Smooth muscle cell (in vitro differentiated cells): ENCODE measurements around the gene FAM81B. TPM values are rescaled to one million over a fixed set of nuclear protein-coding genes. Genes with fewer than 3 reads are reported as not detected.

Experiments used
- DNase-seq: peaks from one replicate; lab custom pipeline; 2025; ENCODE audit not compliant: unreplicated experiment; lab: John Stamatoyannopoulos, UW
- H2AFZ ChIP-seq: fragments of 200-600 bp; sonication (generic); 2 replicates; pipeline ENCODE4 v1.6.0; 2016; ENCODE audit warnings: antibody characterized with exemption, low read depth, mild to moderate bottlenecking
- H3F3A ChIP-seq: fragments of 200-600 bp; sonication (generic); 2 replicates; pipeline ENCODE4 v1.6.0; 2017; ENCODE audit warnings: antibody characterized with exemption, low read depth
- H3K27ac ChIP-seq: fragments of 200-600 bp; sonication (generic); 2 replicates; pipeline ENCODE4 v1.5.1; 2016; ENCODE audit warnings: low read depth, mild to moderate bottlenecking
- H3K27me3 ChIP-seq: fragments of 200-600 bp; sonication (generic); 2 replicates; pipeline ENCODE4 v1.6.1; 2016; ENCODE audit warnings: low read depth, mild to moderate bottlenecking
- H3K36me3 ChIP-seq: fragments of 200-600 bp; sonication (generic); 2 replicates; pipeline ENCODE4 v1.5.1; 2016; ENCODE audit warnings: low read depth
- H3K4me1 ChIP-seq: fragments of 200-600 bp; sonication (generic); 2 replicates; pipeline ENCODE4 v1.5.1; 2016; ENCODE audit warnings: low read depth
- H3K4me2 ChIP-seq: fragments of 200-600 bp; sonication (generic); 2 replicates; pipeline ENCODE4 v1.6.0; 2016; ENCODE audit warnings: mild to moderate bottlenecking
- H3K4me3 ChIP-seq: fragments of 200-600 bp; sonication (generic); 2 replicates; pipeline ENCODE4 v1.5.1; 2016; ENCODE audit warnings: mild to moderate bottlenecking
- H3K79me2 ChIP-seq: fragments of 200-600 bp; sonication (generic); 2 replicates; pipeline ENCODE4 v1.6.0; 2016; ENCODE audit warnings: low read depth, mild to moderate bottlenecking
- H3K9ac ChIP-seq: fragments of 200-600 bp; sonication (generic); 2 replicates; pipeline ENCODE4 v1.6.0; 2016; ENCODE audit warnings: low read depth
- H3K9me3 ChIP-seq: fragments of 200-600 bp; sonication (generic); replicated peaks from 2 replicates; pipeline ENCODE4 v1.5.1; 2016; ENCODE audit warnings: low read depth
- H4K20me1 ChIP-seq: fragments of 200-600 bp; sonication (generic); 2 replicates; pipeline ENCODE4 v1.6.0; 2016; ENCODE audit warnings: low read depth
- WGBS: methylation state at CpG from one replicate; pipeline ENCODE4 v1.1.7; 2016; ENCODE audit warnings: low lambda C conversion rate; 5-methylcytosine and 5-hydroxymethylcytosine counted together
- polyA plus RNA-seq: library from polyadenylated mRNA; unstranded; fragments of >200 nt; fragmentation: Nextera tagmentation; extraction: Ambion mirVana; gene quantifications from 2 replicates; pipeline ENCODE4 v1.2.1, GENCODE V29; 2016
- total RNA-seq: library from RNA; depleted of rRNA; stranded (reverse); fragments of >200 nt; gene quantifications from 2 replicates; pipeline ENCODE4 v1.2.3, GENCODE V29; 2014
- TF ChIP-seq, protein P1 (sequence below): fragments of 200-600 bp; sonication (generic); IDR thresholded peaks from 2 replicates; pipeline ENCODE4 v1.5.1; 2017; ENCODE audit warnings: borderline replicate concordance, mild to moderate bottlenecking, antibody characterized with exemption; ENCODE audit not compliant: insufficient read depth, poor library complexity, severe bottlenecking

FAM81B gene
- total and polyA plus RNA-seq, 2 experiments from 2014 or later = not detected

DNA sequence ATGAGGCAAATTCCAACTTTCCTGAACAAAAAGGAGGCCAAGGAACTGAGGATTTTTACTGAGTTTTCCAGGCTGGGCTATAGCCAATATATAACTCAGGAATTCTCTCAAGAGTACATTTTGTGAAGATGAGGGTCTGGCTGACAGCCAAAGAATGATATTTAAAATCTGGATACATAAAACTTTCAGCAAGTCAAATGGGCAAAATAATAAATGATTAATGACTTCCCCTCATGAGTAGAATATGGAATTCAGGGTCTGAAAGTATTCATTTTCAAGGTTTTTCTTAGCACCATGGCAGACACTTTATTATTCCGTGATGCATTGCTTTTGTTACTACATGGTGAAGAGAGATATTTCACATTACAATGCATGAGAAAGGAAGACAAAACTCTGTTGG, 7.8 kb downstream of the FAM81B start:
- Histone ChIP-seq H3K4me2 (no peak overlapping the region), H3K27ac (no peak overlapping the region), H3K36me3 (no peaks in the 10 kb centered on the region), H3K9ac (no peak overlapping the region), H3K4me3 (no peak overlapping the region), H3K79me2 (no peaks in the 10 kb centered on the region), H3K27me3 (no peaks in the 10 kb centered on the region), H4K20me1 (no peaks in the 10 kb centered on the region), H3K9me3 (no peaks in the 10 kb centered on the region), H2AFZ (no peak overlapping the region), H3K4me1 (no peaks in the 10 kb centered on the region), H3F3A (no peaks in the 10 kb centered on the region)
- WGBS = 94% methylated on average over 1 of the region's 1 CpG
- TF ChIP-seq, protein P1, sequence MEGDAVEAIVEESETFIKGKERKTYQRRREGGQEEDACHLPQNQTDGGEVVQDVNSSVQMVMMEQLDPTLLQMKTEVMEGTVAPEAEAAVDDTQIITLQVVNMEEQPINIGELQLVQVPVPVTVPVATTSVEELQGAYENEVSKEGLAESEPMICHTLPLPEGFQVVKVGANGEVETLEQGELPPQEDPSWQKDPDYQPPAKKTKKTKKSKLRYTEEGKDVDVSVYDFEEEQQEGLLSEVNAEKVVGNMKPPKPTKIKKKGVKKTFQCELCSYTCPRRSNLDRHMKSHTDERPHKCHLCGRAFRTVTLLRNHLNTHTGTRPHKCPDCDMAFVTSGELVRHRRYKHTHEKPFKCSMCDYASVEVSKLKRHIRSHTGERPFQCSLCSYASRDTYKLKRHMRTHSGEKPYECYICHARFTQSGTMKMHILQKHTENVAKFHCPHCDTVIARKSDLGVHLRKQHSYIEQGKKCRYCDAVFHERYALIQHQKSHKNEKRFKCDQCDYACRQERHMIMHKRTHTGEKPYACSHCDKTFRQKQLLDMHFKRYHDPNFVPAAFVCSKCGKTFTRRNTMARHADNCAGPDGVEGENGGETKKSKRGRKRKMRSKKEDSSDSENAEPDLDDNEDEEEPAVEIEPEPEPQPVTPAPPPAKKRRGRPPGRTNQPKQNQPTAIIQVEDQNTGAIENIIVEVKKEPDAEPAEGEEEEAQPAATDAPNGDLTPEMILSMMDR = no peak
- DNase-seq = no peak

DNA sequence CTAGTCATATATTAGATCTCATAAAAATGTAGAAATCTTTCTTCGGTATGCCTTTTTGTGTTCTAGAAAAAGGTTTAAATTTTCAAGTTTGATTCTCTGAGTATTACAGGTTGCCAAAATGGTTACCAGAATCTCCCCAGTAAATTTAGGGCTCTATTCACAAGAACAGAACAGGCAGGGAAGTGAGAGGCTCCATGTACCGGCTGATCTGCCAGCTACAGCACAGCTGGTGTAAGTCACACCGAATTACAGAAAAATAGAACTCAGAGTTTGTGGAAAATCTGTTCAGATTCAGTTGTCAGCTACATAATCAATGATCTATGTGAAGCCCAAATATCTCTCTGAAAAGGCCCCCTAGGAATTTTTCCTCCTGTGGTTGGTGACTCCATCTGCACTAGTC, 10.5 kb downstream of the FAM81B start:
- H3K36me3 ChIP-seq = no peaks in the 10 kb centered on the region
- no peaks in the 10 kb centered on the region for H3K9me3 ChIP-seq
- no peak overlapping the region for H3K4me3 ChIP-seq
- H3K9ac ChIP-seq = no peak overlapping the region
- H2AFZ ChIP-seq = peak overlapping the region; percentile 3
- 89% methylated on average over 3 of the region's 3 CpGs for WGBS
- H3K4me1 ChIP-seq = no peaks in the 10 kb centered on the region
- TF ChIP-seq, protein P1 = no peak
- H3F3A ChIP-seq = no peaks in the 10 kb centered on the region
- H3K27ac ChIP-seq = no peak overlapping the region
- no peaks in the 10 kb centered on the region for H3K27me3 ChIP-seq
- DNase-seq = no peak
- no peaks in the 10 kb centered on the region for H3K79me2 ChIP-seq
- no peak overlapping the region for H3K4me2 ChIP-seq
- no peaks in the 10 kb centered on the region for H4K20me1 ChIP-seq

DNA sequence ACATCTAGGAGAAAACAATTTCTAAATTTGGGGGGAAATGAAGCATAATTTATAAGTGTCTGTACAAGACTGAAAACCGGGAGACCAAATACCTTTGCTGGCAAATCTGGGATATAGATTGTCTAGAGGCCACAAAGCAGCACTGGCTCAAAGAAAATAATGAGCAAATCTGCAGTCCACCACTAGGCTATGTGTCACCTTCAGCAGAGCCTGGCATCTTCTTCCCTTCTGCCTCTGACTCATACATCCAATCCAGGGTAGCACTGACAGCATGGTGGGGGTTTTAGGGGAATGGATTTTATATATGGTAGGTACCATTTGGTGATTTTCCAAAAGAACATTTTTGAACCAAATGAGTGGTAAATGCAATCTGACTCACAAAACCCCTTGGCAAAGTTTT, 12.8 kb downstream of the FAM81B start:
- Histone ChIP-seq H3K27ac (no peak overlapping the region), H3K4me3 (no peak overlapping the region), H3K27me3 (no peaks in the 10 kb centered on the region), H3K79me2 (no peaks in the 10 kb centered on the region), H3K4me1 (no peaks in the 10 kb centered on the region), H3K4me2 (no peak overlapping the region), H3K9me3 (no peaks in the 10 kb centered on the region), H3F3A (peaks cover 3% of the 10 kb centered on the region), H2AFZ (no peak overlapping the region), H4K20me1 (no peaks in the 10 kb centered on the region), H3K36me3 (no peaks in the 10 kb centered on the region), H3K9ac (no peak overlapping the region)
- 27% methylated on average over 1 of the region's 1 CpG for WGBS
- TF ChIP-seq, protein P1 = no peak
- DNase-seq = no peak

DNA sequence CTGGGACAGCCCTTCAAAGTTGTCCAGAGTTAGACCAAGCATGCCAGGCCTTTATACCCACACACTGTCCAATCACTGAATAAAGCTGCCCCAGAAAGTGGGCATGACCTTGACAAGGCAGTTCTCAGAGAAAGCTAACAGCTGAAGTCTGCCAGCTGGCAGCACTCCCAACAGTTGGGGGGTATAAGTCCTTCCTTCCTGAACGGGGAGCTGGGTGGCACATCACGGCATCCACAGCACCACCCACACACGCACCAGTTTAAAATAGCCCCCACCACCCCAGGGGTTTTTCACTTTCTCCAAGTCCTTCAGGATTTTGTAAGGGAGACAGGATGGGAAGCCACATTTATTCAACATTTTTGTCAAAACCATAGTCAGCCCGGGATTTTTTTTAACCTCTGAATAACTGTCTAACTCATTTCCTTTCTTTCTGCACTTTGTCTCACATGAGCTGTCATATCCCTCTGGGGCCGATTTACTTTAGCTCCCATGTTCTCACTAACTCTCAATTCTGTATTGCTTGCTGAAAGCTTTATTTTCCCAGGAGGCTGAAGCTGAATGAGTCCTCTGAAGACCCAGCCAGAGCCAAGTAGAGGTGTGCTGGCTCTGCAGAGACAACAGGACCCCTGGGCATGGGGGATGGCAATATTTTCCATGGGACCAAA, 15.4 kb downstream of the FAM81B start:
- H3F3A ChIP-seq = peaks cover 3% of the 10 kb centered on the region
- no peak for DNase-seq
- H3K4me2 ChIP-seq = peak overlapping the region; percentile 41
- TF ChIP-seq, protein P1 = no peak
- WGBS = 37% methylated on average over 5 of the region's 5 CpGs
- H4K20me1 ChIP-seq = no peaks in the 10 kb centered on the region
- H3K79me2 ChIP-seq = no peaks in the 10 kb centered on the region
- H3K9ac ChIP-seq = no peak overlapping the region
- H3K27me3 ChIP-seq = no peaks in the 10 kb centered on the region
- H3K4me3 ChIP-seq = no peak overlapping the region
- H3K27ac ChIP-seq = peak overlapping the region; percentile 64
- H2AFZ ChIP-seq = no peak overlapping the region
- H3K36me3 ChIP-seq = no peaks in the 10 kb centered on the region
- H3K4me1 ChIP-seq = no peaks in the 10 kb centered on the region
- H3K9me3 ChIP-seq = no peaks in the 10 kb centered on the region
